Upper lobe of right lung (tissue), 1 donor: ENCODE results near the gene RAB11FIP5. TPM values are rescaled to one million over a fixed set of nuclear protein-coding genes. Genes with fewer than 3 reads are reported as not detected.

Source experiments
- ATAC-seq: fragments of 200-7000 bp; cut with Tn5 transposase; one replicate; pipeline ENCODE4 v1.9.1; 2020; ENCODE audit warnings: mild to moderate bottlenecking, moderate library complexity
- DNase-seq: peaks from one replicate; pipeline ENCODE4 v3.0.0-alpha.2; 2020
- H3K27ac ChIP-seq: fragments of 200-600 bp; one replicate; pipeline ENCODE4 v1.8.0; 2022
- H3K27me3 ChIP-seq: fragments of 200-600 bp; one replicate; pipeline ENCODE4 v1.8.0; 2022; ENCODE audit warnings: mild to moderate bottlenecking
- H3K36me3 ChIP-seq: fragments of 200-600 bp; one replicate; pipeline ENCODE4 v1.8.0; 2022
- H3K4me1 ChIP-seq: fragments of 200-600 bp; one replicate; pipeline ENCODE4 v1.8.0; 2022
- H3K4me3 ChIP-seq: fragments of 200-600 bp; one replicate; pipeline ENCODE4 v1.8.0; 2022; ENCODE audit warnings: mild to moderate bottlenecking
- H3K9me3 ChIP-seq: fragments of 200-600 bp; one replicate; pipeline ENCODE4 v1.8.0; 2022
- intact Hi-C: fragments of 100-400 bp; cut with DNase I; formaldehyde crosslinking; loops from one replicate; pipeline ENCODE4 v1.11.0; 2022
- total RNA-seq: library from RNA; stranded (reverse); fragmentation: NEBNext Ultra II Directional; extraction: Animal tissue kit (Norgen Biotek cat#: 25700); gene quantifications from one replicate; pipeline ENCODE4 v1.2.1, GENCODE V29; 2021
- TF ChIP-seq, protein P1 (sequence below): fragments of 200-600 bp; IDR thresholded peaks from one replicate; pipeline ENCODE4 v1.8.0; 2022; ENCODE audit warnings: antibody characterized with exemption
- donor health status: DM: no; HTN: yes; CAD: no; lungs with severe emphysema.

Gene RAB11FIP5
- total RNA-seq, 1 donor from 2014 or later = 28.8 TPM

DNA sequence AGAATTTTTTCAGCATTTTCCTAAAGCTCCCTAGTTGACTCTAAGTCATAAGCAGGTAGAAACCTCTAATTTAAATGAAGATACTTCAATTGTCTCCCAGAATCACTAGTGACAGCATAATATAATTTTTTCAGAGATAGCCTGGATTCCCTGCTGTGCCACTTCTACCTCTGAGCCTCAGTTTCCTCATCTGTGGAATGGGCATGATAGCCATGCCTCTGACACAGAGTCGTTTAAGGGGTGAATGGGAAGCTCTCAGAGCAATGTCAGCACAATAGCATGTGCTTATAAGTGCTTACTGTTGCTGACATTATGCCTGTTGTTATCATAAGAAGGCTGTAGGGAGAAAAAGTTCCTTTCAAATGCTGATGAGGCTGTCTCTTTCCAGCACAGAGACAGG is 89.3 kb downstream of the RAB11FIP5 start:
- H3K27me3 ChIP-seq = no peaks in the 10 kb centered on the region
- DNase-seq (no peak), ATAC-seq (no peak)
- TF ChIP-seq, protein P1, sequence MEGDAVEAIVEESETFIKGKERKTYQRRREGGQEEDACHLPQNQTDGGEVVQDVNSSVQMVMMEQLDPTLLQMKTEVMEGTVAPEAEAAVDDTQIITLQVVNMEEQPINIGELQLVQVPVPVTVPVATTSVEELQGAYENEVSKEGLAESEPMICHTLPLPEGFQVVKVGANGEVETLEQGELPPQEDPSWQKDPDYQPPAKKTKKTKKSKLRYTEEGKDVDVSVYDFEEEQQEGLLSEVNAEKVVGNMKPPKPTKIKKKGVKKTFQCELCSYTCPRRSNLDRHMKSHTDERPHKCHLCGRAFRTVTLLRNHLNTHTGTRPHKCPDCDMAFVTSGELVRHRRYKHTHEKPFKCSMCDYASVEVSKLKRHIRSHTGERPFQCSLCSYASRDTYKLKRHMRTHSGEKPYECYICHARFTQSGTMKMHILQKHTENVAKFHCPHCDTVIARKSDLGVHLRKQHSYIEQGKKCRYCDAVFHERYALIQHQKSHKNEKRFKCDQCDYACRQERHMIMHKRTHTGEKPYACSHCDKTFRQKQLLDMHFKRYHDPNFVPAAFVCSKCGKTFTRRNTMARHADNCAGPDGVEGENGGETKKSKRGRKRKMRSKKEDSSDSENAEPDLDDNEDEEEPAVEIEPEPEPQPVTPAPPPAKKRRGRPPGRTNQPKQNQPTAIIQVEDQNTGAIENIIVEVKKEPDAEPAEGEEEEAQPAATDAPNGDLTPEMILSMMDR = no peak
- H3K4me3 ChIP-seq = no peak overlapping the region
- intact Hi-C loops = no loop called here
- no peaks in the 10 kb centered on the region for H3K9me3 ChIP-seq
- no peak overlapping the region for H3K27ac ChIP-seq
- no peaks in the 10 kb centered on the region for H3K4me1 ChIP-seq
- no peaks in the 10 kb centered on the region for H3K36me3 ChIP-seq

Other genes starting within 250 kb of the RAB11FIP5 start
- gene SPR, start 225.5 kb downstream of the RAB11FIP5 start, total RNA-seq = 44.1 TPM
- not detected for gene EMX1, start 195.4 kb downstream of the RAB11FIP5 start, total RNA-seq
- gene SFXN5, start 41.2 kb downstream of the RAB11FIP5 start, total RNA-seq = 13.1 TPM
- gene NOTO, start 89.6 kb upstream of the RAB11FIP5 start, total RNA-seq = not detected
- 16.8 TPM for gene SMYD5, start 101.3 kb upstream of the RAB11FIP5 start, total RNA-seq
- gene PRADC1, start 120.3 kb upstream of the RAB11FIP5 start, total RNA-seq = 15.5 TPM
- gene CCT7, start 121.4 kb upstream of the RAB11FIP5 start, total RNA-seq = 152 TPM
- 2.1 TPM for gene FBXO41, start 171.5 kb upstream of the RAB11FIP5 start, total RNA-seq
- not detected for gene EGR4, start 180.6 kb upstream of the RAB11FIP5 start, total RNA-seq